GM18867 (cell line): ENCODE data around the gene TMEM33.

Experiments
- ATAC-seq: cut with Tn5 transposase; IDR thresholded peaks from one replicate; pipeline ENCODE4 v1.9.1; 2021; ENCODE audit warnings: mild to moderate bottlenecking, moderate library complexity; ENCODE audit not compliant: unreplicated experiment

The TMEM33 gene

DNA sequence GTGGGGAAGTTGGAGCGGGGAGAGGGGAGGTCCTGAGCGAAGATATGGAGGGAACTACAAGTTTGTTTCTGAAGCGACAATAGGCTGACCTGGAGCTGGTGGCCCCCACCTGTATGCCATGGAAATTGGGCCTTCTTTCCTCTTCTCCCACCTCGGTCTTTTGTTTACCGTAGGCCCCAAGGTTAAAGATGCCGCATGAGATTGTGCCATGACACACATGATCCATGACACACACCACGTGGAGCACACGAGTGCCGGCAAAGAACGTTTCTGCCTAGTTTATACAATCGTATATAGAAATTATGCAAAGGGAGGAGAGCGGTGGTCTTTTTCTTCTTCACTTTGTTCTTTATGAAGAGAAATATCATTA, 408 bp downstream of the TMEM33 start:
- ATAC-seq = peak; percentile 13

DNA sequence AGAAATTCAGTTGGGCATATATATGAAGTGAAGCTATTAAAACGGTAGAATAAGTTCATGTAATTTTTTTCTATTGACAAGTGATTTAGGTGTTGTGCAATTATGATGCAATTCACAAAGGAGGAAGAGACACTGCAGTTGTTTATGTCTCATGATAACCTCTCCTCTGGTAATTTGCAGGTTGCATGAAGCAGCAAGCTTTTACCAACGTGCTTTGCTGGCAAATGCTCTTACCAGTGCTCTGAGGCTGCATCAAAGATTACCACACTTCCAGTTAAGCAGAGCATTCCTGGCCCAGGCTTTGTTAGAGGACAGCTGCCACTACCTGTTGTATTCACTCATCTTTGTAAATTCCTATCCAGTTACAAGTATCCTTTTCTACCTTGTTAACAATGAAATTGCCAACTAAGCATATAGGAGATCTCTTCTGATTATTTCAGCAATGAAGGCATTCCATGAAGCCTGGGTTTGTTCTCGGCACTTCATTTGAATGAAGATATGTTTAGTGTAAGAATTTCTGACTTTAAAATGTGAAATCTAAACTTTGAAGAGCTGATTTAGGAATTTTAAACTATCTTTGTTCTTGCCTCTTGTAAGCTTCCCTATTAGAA, 3.9 kb downstream of the TMEM33 start:
- no peak for ATAC-seq

DNA sequence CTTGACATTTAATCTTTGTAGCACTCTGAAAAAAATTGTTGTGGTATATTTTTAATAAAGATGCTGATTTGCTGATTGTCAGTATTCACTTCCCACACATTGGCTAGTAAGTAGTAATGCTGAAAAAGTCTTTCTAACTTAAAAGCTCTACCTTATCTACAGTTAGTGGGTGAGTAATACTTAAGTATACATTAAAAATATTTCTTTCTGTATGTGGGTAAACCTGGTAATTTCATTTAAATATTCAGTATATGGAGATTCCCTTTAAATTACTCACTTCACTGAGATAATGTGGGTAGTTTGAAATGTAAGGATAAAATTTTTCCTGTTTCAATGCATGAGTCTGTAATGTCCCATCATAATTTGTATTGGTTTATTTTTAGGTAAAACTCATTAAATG, 5.6 kb downstream of the TMEM33 start:
- ATAC-seq = no peak

DNA sequence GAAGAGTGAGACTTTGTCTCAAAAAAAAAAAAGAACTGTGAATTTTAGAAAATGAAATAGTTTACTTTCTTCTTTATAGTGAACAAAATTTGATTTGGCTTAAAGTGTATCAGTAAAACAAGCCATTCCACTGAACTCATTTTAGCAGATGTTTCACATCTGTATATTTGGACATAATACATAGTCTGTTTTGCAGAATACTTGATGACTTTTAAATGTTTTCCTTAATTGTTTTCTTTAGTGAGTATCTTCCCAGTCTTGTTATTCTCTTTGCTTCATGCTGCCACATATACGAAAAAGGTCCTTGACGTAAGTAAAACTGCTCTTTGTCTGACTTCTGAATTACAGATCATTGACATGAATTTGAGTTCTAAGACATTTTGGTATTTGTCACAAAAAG, 8.3 kb downstream of the TMEM33 start:
- no peak for ATAC-seq

DNA sequence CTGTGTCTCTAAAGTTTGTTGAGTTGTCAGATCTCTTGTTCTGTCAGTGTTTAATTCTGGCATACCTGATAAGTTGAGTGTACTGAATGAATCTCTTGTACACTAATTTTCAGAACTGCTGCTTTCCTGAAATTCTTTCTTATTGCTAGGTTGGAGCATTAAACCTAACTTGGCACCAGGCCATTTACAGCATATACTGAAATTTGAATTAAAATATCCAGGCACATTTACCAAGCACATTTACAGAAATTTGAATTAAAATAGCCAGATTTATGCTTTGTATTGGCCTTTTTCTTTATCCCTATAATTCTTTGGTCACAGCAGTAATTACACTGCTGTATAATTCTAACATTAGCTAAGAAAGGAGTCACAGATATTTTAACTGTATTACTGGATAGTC, 8.9 kb downstream of the TMEM33 start:
- no peak for ATAC-seq

DNA sequence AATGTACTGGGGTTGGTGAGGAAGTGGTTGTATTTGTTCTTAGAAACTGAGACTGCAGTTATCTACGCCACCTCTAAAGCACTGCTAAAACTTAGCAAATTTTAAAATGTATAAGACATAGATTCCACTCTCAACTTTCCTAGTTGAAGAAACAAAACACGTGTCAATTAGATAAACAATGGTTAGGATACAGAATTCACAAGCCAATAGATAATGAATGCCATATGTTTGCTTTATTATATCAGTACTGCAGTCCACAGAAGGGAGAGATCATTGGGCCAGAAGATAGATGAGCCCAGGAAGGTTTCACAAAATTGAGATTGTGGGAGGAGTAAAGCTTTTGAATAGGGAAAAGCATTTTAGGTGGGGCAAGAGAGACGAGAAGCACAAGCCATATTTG, 14.3 kb downstream of the TMEM33 start:
- ATAC-seq = no peak

DNA sequence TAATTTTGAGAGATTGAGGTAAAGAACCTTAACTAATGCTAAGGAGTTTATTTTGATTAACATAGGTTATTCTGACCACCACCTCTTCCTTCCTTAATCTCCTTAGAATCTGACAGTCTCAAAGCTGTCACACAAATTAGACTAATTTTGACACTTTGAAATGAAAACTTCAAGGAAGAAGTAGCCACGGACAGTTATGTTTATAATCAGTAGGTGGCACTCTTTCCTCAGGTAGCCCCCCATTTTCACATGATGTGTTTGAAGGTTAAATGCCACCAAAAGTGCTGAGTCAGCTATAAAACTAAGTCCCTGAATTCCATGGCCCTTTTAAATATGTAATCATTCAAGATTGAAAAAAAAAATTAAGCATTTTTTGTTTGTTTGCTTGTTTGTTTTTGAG, 22.4 kb downstream of the TMEM33 start:
- no peak for ATAC-seq

DNA sequence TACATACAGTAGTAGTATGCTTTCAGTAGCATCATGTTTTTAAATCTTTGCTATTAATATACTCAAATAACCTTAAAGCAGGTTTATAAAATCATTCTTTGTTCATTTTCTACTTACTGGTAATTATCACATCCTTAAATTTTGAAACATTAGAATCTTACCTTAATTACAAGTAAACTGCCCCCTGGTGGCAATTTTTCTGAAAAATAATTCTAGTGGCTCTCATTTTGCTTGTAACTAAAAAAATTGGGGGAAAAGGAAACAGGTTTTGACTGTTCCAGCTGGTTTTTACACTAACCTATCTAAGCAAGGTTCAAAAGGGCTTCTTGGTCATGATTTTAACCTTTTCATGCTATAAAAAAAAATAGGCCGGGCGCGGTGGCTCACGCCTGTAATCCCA, 27.9 kb downstream of the TMEM33 start:
- ATAC-seq = no peak

DNA sequence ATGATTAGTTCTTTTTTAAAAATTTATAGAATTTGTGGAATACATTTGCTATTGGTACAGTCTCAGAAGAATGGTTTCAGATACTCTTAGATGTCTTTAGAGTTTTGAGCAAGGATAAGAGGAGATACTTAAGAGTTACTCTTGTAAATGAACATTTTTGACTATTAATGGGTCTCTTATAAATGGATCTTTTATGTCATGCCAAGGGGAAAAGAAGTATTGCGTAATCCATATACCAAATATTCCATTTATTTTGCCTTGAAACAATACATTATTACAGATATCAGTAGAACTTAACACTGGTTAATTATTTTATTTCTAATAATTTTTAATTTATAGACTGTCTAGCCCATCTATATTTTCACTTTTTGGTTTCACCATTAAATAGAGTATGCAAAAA, 29.2 kb downstream of the TMEM33 start:
- ATAC-seq = no peak

DNA sequence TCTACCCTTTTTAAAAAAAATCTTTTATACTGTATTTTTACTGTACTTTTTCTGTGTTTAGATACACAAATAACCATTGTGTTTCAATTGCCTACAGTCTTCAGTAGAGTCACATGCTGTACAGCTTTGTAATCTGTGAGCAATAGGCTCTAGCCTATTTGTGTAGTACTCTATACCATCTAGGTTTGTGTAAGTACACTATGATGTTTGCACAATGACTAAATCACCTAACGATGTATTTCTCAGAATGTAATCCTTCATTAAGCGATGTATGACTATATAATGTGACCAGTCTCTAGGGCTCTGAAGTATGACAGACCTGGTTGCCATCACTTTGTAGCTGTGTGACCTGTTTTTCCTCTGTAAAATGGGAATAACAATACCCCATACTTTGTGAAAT, 32.2 kb downstream of the TMEM33 start:
- no peak for ATAC-seq

DNA sequence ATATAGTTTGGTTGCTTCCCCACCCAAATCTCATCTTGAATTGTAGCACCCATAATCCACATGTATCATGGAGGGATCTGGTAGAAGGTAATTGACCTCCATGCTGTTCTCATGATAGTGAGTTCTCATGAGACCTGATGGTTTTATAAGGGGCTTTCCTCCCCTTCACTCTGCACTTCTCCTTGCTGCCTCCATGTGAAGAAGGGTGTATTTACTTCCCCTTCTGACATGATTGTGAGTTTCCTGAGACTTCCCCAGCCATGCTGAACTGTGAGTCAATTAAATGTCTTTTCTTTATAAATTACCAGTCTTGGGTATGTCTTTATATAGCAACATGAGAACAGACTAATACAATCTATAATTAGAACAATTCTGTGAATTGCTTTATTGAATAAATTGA, 34.4 kb downstream of the TMEM33 start:
- ATAC-seq = no peak

DNA sequence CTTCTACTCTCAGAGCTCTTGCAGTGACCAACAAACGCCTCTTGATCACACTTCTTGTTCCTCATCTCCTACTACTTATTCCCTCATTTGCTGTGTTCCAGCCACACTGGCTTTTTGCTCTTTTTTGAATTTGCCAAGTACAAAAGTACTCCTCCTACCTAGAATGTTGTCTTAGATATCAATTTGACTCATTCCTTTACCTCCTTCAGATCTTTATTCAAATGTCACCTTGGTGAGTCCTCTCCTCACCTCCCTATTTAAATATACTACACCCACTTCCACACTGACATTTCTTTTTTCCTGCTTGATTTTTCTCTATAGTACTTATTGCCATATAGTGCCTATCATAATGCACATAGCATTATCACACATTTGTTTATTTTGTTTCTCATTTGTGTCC, 40.1 kb downstream of the TMEM33 start:
- no peak for ATAC-seq

DNA sequence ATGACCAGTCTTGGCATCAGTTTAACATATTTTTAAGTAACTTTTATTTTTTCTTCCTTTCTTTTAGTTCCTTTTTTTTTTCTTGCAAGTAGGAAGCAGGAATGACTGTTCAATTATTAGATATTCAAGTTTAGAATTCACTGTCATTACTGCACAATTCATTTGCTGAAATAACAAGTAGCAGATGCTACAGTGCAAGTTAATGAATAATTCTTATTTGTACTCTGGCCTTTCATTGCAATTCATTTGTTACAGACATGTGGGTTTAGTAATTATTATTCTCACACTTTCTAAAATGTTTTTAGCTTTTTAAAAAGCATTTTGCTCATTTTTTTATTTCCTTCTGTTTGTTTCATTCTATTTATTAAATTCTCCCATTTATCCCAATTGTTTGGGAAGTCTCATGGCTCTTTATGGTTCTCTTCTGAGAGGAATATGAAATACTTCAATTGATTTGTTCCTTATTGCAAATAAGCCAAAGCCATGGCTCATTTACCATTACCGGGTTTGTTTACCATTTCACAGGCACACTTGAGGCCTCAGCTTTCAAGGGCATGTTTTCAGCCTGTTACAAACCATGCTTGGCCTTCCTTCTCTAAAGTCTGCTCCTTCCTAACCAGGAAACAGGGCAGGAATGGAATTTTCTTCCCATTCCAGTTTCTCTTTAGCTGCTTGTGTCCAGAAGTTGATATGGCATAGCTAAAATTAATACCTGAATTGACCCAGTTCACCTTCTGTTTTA, 41.7 kb downstream of the TMEM33 start:
- ATAC-seq = no peak

DNA sequence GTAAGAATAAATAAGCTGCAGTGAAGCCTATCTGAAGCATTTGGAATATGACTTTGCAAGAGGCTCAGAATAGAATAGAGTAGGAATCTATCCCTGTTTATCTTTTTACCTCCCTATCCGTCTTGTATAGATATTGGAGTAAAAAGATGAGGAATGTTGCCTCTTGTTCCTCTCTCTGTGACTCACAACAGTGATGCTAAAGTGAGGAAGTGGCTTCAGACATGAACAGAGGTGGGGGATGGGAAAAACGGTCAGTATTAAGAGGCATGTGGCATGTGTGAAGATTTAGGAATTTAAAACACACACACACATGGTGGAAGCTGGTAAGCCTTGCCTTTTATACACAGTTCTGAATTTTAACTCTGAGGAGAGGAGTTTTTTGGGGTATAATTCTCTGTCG, 42.5 kb downstream of the TMEM33 start:
- ATAC-seq = no peak

DNA sequence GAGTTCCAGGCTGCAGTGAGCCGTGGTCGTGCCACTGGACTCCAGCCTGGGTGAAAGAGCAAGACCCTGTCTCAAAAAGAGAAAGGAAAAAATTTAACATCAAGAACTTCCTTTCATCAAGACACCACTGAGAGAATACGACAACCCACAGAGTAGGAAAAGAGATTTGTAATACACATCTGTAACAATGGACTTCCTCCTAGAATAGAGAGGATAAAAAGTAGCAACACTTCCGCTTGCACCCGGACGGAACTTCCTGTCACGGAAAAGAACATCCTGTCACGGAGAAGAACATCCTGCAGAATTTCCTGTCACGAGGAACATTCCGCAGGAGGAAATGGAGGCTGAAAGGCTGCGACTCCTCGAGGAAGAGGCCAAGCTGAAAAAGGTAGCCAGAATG, 46.2 kb downstream of the TMEM33 start, which contains the start of gene DCAF4L1:
DCAF4L1 (plus strand) TSS at position 301 of the 400 bp plus-strand sequence; CDS start at position 338, 37 bp downstream.
- no peak for ATAC-seq

DNA sequence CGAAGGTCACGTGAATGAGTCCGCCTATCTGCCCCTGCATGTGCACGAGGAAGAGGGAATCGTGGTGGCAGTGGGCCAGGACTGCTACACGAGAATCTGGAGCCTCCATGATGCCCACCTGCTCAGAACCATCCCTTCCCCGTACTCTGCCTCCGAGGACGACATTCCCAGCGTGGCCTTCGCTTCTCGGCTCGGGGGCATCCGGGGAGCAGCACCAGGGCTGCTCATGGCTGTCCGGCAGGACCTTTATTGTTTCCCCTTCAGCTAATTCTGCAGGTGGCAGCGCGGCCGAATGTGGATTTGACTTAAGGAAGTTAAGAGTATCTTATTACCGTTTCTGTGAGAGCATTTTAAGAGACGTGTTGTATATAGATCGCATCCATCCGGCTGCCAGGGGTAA, 47.5 kb downstream of the TMEM33 start:
- ATAC-seq = no peak

DNA sequence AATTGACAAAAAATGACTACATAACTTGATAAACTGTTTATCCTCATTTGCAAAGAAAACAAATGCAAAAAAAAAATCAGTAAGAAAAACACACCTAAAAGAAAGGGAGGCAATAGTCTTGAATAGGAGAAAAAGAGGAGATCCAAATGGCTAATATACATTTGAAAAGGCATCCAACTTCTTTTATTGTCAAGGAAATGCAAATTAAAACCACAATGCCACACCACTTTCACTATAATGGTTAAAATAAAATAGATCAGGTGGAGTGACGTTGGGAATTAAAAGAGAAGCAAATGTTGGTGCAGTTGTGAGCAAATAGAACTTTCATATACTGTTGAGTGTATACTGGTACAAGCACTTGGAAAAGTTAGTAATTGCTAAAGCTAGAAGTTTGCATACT, 49.9 kb downstream of the TMEM33 start:
- no peak for ATAC-seq

DNA sequence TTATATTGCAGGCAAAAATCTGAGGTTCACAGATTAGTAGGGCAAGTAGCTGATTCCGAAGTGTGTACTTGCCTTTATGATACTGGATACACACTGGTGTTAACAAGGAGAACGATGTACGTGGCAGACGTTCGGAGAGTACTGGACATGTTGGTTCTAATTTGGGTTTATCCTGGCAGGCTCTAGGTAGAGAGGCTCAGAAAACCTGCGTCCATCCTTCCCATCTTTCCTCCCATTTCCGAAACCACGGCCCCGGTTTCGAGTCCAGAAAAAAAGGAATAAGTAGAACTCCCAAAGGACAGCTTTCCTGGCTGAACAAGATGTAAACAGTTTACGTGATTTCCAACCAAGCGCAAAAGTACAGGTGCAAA, 54.8 kb downstream of the TMEM33 start:
- peak; percentile 22 for ATAC-seq

DNA sequence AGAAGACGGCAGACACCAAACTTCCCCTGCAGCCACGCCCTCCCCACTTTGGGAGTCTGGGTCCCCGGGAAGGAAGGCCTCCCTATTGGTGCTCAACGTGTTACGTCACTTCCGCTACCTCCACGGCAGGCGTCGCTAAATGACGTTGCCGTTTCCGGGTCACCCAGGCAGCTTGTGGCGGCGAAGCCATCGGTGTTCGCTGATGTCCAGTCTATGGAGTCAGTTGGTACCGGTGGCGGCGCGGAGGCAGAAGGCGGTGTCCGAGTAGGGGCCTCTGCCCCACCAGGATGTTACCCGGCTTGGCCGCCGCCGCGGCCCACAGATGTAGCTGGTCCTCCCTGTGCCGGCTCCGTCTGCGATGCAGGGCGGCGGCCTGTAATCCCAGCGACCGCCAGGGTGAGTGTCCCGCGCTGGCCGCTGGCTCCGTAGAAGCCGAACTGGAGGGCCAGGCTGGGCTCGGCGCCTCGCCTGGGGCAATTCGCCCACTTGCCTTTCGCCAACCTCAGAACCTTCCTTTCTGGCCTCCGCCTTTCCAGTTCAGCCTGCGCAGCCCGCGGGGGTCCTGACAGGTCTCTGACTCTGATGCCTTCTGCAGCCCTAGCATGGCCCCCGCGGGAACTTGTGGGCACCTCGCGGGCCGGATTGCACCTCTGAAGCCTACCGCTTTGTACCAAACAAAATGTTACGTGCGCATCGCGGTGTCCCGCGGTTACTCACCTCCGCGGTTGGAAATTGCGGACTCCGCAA, 55.3 kb downstream of the TMEM33 start, which contains the start of gene SLC30A9:
SLC30A9 (plus strand) TSS at position 166 of the 747 bp plus-strand sequence; CDS start at position 288, 122 bp downstream.
- peak; percentile 99 for ATAC-seq

DNA sequence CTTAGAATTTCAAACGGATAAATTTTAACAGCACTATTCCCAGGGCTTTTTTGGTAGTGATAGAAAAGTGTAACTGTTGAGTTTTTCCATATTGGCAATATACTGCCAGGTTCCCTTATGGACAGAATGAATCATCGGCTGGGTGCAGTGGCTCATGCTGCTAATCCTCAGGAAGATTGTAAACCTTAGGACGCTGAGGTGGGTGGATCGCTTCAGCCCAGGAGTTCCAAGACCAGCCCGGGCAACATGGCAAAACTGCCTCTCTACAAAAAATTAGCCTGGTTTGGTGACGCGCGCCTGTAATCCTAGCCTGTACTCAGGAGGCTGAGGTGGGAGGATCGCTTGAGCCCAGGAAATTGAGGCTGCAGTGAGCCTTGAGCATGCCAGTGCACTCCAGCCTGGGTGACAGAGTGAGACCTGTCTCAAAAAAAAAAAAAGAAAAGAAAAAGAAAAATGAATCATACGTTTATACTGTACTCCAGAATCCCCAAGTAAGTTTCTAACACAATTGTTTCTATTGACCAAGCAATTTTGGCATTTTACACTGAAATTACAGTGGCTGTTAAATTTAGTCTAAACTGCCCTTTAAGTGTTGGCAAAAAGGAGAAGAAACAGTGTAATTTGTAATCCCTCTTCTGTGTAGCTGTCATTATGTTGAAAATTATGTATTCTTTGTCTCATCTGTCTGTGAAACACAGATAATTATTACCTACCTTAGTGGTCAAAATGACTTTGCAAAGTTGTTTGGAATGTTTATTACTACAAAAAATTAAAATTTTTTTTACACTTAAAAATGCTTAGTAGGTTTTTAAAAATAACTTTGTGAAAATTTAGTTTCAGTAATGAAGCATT, 56.9 kb downstream of the TMEM33 start:
- ATAC-seq = no peak
